Measurements from ENCODE around the gene ART1.

The ART1 gene

DNA sequence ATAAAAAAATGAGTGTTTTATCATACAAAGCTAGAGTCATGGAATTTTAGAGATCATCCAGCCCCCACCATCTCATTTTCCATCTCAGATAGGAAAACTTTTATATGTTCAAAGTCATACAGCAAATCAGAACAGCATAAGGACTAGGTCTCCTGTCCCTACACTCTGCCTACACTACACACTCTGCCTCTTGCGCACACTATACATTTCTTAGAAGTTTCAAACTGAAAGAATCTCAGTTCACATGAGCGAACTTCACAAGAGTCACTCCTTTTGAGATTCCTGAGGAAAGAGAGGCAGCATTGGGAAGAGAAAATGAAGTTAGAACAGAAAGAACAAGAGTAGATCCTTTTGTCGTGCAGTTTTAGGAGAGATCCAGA lies 39.7 kb upstream of the ART1 start:
- Histone ChIP-seq H3K36me3 (ENCODE audit: insufficient read depth, low read length) (no peaks in the 10 kb centered on the region), H3K4me3 (ENCODE audit: low read depth in 1 of 2, low read length in 2 of 2) (no peak overlapping the region), H3K4me2 (ENCODE audit: insufficient read depth, low read length) (no peak overlapping the region), H3K9me3 (ENCODE audit: insufficient read depth, low read length, severe bottlenecking) (no peaks in the 10 kb centered on the region), H3K79me2 (ENCODE audit: insufficient read depth, low read length) (no peaks in the 10 kb centered on the region), H4K20me1 (ENCODE audit: insufficient read depth, low read length) (no peaks in the 10 kb centered on the region), H3K27ac (ENCODE audit: low read length) (no peak overlapping the region), H3K27me3 (ENCODE audit: insufficient read depth, low read length, poor library complexity) (peaks cover 8% of the 10 kb centered on the region), H3K9ac (ENCODE audit: low read depth, low read length) (no peak overlapping the region), H2AFZ (ENCODE audit: low read depth, low read length) (no peak overlapping the region), H3K4me1 (ENCODE audit: insufficient read depth, low read length) (no peaks in the 10 kb centered on the region)
- no peak for TF ChIP-seq EZH2 (IDR thresholded peaks at IDR 0.05; ENCODE audit: borderline replicate concordance, low read depth, low read length, severe bottlenecking)
- TF ChIP-seq, protein P1, sequence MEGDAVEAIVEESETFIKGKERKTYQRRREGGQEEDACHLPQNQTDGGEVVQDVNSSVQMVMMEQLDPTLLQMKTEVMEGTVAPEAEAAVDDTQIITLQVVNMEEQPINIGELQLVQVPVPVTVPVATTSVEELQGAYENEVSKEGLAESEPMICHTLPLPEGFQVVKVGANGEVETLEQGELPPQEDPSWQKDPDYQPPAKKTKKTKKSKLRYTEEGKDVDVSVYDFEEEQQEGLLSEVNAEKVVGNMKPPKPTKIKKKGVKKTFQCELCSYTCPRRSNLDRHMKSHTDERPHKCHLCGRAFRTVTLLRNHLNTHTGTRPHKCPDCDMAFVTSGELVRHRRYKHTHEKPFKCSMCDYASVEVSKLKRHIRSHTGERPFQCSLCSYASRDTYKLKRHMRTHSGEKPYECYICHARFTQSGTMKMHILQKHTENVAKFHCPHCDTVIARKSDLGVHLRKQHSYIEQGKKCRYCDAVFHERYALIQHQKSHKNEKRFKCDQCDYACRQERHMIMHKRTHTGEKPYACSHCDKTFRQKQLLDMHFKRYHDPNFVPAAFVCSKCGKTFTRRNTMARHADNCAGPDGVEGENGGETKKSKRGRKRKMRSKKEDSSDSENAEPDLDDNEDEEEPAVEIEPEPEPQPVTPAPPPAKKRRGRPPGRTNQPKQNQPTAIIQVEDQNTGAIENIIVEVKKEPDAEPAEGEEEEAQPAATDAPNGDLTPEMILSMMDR (IDR thresholded peaks at IDR 0.05; ENCODE audit: borderline replicate concordance, extremely low read depth, low read length, poor library complexity, severe bottlenecking), result no peak
- DNase-seq (no peak), ATAC-seq (ENCODE audit: insufficient read depth, low read depth) (no peak)

- Histone ChIP-seq H3K79me2 (ENCODE audit: insufficient read depth, low read length) (no peaks in the 10 kb centered on the region), H3K27ac (ENCODE audit: low read length) (no peak overlapping the region), H4K20me1 (ENCODE audit: insufficient read depth, low read length) (no peaks in the 10 kb centered on the region), H3K4me1 (ENCODE audit: insufficient read depth, low read length) (no peaks in the 10 kb centered on the region), H3K4me3 (ENCODE audit: low read depth in 1 of 2, low read length in 2 of 2) (no peak overlapping the region), H3K4me2 (ENCODE audit: insufficient read depth, low read length) (no peak overlapping the region), H3K36me3 (ENCODE audit: insufficient read depth, low read length) (no peaks in the 10 kb centered on the region), H3K27me3 (ENCODE audit: insufficient read depth, low read length, poor library complexity) (peaks cover 8% of the 10 kb centered on the region), H3K9me3 (ENCODE audit: insufficient read depth, low read length, severe bottlenecking) (no peaks in the 10 kb centered on the region), H3K9ac (ENCODE audit: low read depth, low read length) (no peak overlapping the region), H2AFZ (ENCODE audit: low read depth, low read length) (no peak overlapping the region)
- TF ChIP-seq, protein P1 (IDR thresholded peaks at IDR 0.05; ENCODE audit: borderline replicate concordance, extremely low read depth, low read length, poor library complexity, severe bottlenecking), result no peak
- no peak for TF ChIP-seq EZH2 (IDR thresholded peaks at IDR 0.05; ENCODE audit: borderline replicate concordance, low read depth, low read length, severe bottlenecking)
- DNase-seq (no peak), ATAC-seq (ENCODE audit: insufficient read depth, low read depth) (no peak)
Measured at GRCh38 chr11:3605771-3606203, 39.1 kb upstream of the ART1 start.

- Histone ChIP-seq H3K9me3 (ENCODE audit: insufficient read depth, low read length, severe bottlenecking) (no peaks in the 10 kb centered on the region), H2AFZ (ENCODE audit: low read depth, low read length) (no peak overlapping the region), H3K36me3 (ENCODE audit: insufficient read depth, low read length) (no peaks in the 10 kb centered on the region), H3K4me3 (ENCODE audit: low read depth in 1 of 2, low read length in 2 of 2) (no peak overlapping the region), H3K79me2 (ENCODE audit: insufficient read depth, low read length) (no peaks in the 10 kb centered on the region), H3K27me3 (ENCODE audit: insufficient read depth, low read length, poor library complexity) (peaks cover 8% of the 10 kb centered on the region), H3K27ac (ENCODE audit: low read length) (no peak overlapping the region), H3K4me1 (ENCODE audit: insufficient read depth, low read length) (no peaks in the 10 kb centered on the region), H3K9ac (ENCODE audit: low read depth, low read length) (no peak overlapping the region), H3K4me2 (ENCODE audit: insufficient read depth, low read length) (no peak overlapping the region), H4K20me1 (ENCODE audit: insufficient read depth, low read length) (no peaks in the 10 kb centered on the region)
- no peak for TF ChIP-seq EZH2 (IDR thresholded peaks at IDR 0.05; ENCODE audit: borderline replicate concordance, low read depth, low read length, severe bottlenecking)
- TF ChIP-seq, protein P1 (IDR thresholded peaks at IDR 0.05; ENCODE audit: borderline replicate concordance, extremely low read depth, low read length, poor library complexity, severe bottlenecking), result peak; percentile 80
- peak; percentile 77 for ATAC-seq (ENCODE audit: insufficient read depth, low read depth)
- DNase-seq, result peak; percentile 27
Measured at GRCh38 chr11:3609416-3610265, 35.3 kb upstream of the ART1 start.
